SK-N-SH (cell line): ENCODE data around the gene TBCE. TPM values are rescaled to one million over a fixed set of nuclear protein-coding genes. Genes with fewer than 3 reads are reported as not detected.

Experiments
- CTCF ChIA-PET: fragments of 300-600, 350-600 bp; formaldehyde crosslinking; extraction: SDS; loops from one replicate; lab custom pipeline; 2021; lab: Yijun Ruan, JAX
- POLR2A ChIA-PET: fragments of 350-600 bp; sonication (Branson Sonifier 250); formaldehyde crosslinking; extraction: SDS; loops from one replicate; lab custom pipeline; 2020; ENCODE audit warnings: antibody characterized with exemption, inconsistent platforms; lab: Yijun Ruan, JAX
- DNase-seq: peaks from one replicate; pipeline ENCODE4 v3.0.0; 2012
- H2AFZ ChIP-seq: fragments of 200-600 bp; sonication (generic); 2 replicates; pipeline ENCODE4 v1.8.1; 2016; ENCODE audit warnings: antibody characterized with exemption, mild to moderate bottlenecking, low read depth
- H3F3A ChIP-seq: fragments of 200-600 bp; sonication (generic); replicated peaks from 2 replicates; pipeline ENCODE3; 2016; ENCODE audit warnings: antibody characterized with exemption, mild to moderate bottlenecking; ENCODE audit not compliant: insufficient read depth
- H3K27ac ChIP-seq, 2 experiments: fragments of 200-500 bp in 1 of 2; fragments of 200-600 bp in 1 of 2; sonication (Bioruptor generic) in 1 of 2; sonication (generic), shearing (Covaris generic) in 1 of 2; 2 replicates each; pipeline versions ENCODE4 v1.5.1 to v1.6.1; 2014 to 2016; ENCODE audit warnings: low read depth in 2 of 2, inconsistent platforms in 1 of 2, low read length in 1 of 2, mild to moderate bottlenecking in 1 of 2, mixed read lengths in 1 of 2
- H3K27me3 ChIP-seq: fragments of 200-600 bp; sonication (generic), shearing (Covaris generic); 2 replicates; pipeline ENCODE4 v1.6.1; 2016; ENCODE audit warnings: mixed run types; ENCODE audit not compliant: insufficient read depth
- H3K36me3 ChIP-seq, 2 experiments: fragments of 200-500 bp in 1 of 2; fragments of 200-600 bp in 1 of 2; sonication (Bioruptor generic) in 1 of 2; sonication (generic) in 1 of 2; replicated peaks in 1 of 2; 2 replicates each; pipeline versions ENCODE3 to v1.5.1; 2014 to 2016; ENCODE audit warnings: low read length in 1 of 2, mild to moderate bottlenecking in 1 of 2; ENCODE audit not compliant: insufficient read depth in 2 of 2, control insufficient read depth in 1 of 2
- H3K4me1 ChIP-seq, 2 experiments: fragments of 200-500 bp in 1 of 2; fragments of 200-600 bp in 1 of 2; sonication (Bioruptor generic) in 1 of 2; sonication (generic), shearing (Covaris generic) in 1 of 2; 2 replicates each; pipeline versions ENCODE4 v1.5.1 to v1.6.1; 2014 to 2016; ENCODE audit warnings: low read depth in 1 of 2, low read length in 1 of 2, mixed run types in 1 of 2; ENCODE audit not compliant: insufficient read depth in 2 of 2, control insufficient read depth in 1 of 2
- H3K4me2 ChIP-seq: fragments of 200-600 bp; sonication (generic), shearing (Covaris generic); 2 replicates; pipeline ENCODE4 v1.6.1; 2017; ENCODE audit warnings: mixed run types
- H3K4me3 ChIP-seq, 2 experiments: fragments of 200-500 bp in 1 of 2; fragments of 200-600 bp in 1 of 2; sonication (Bioruptor generic) in 1 of 2; sonication (generic), shearing (Covaris generic) in 1 of 2; 2 replicates each; pipeline versions ENCODE4 v1.5.1 to v1.8.1; 2014 to 2016; ENCODE audit warnings: low read depth in 2 of 2, inconsistent platforms in 1 of 2, low read length in 1 of 2, mild to moderate bottlenecking in 1 of 2, mixed read lengths in 1 of 2, moderate library complexity in 1 of 2
- H3K79me2 ChIP-seq: fragments of 200-600 bp; sonication (generic); 2 replicates; pipeline ENCODE4 v1.8.1; 2017; ENCODE audit warnings: mild to moderate bottlenecking; ENCODE audit not compliant: insufficient read depth
- H3K9ac ChIP-seq: fragments of 200-600 bp; sonication (generic); 2 replicates; pipeline ENCODE4 v1.6.1; 2017; ENCODE audit warnings: mixed run types
- H3K9me2 ChIP-seq: fragments of 200-600 bp; sonication (generic); 2 replicates; pipeline ENCODE4 v1.6.1; 2017; ENCODE audit warnings: mixed run types
- H3K9me3 ChIP-seq: fragments of 200-600 bp; sonication (generic); 2 replicates; pipeline ENCODE4 v1.6.1; 2017; ENCODE audit warnings: mixed run types, mild to moderate bottlenecking, moderate library complexity
- H4K20me1 ChIP-seq: fragments of 200-600 bp; sonication (generic); 2 replicates; pipeline ENCODE4 v1.6.1; 2017; ENCODE audit warnings: mild to moderate bottlenecking, mixed run types; ENCODE audit not compliant: insufficient read depth
- EP300 ChIP-seq, 2 experiments: IDR thresholded peaks; 2 replicates each; pipeline versions ENCODE4 v1.4.0 to v1.6.1; 2012; ENCODE audit warnings: borderline replicate concordance in 1 of 2, low read depth in 1 of 2, low read length in 1 of 2
- EZH2phosphoT487 ChIP-seq: fragments of 200-600 bp; sonication (generic); IDR thresholded peaks from 2 replicates; pipeline ENCODE4 v1.6.1; 2017; ENCODE audit warnings: low read depth, mixed run types, mild to moderate bottlenecking, antibody characterized with exemption, moderate library complexity, borderline replicate concordance
- FOXJ3 ChIP-seq: sonication (generic); formaldehyde crosslinking; IDR thresholded peaks from 2 replicates; pipeline ENCODE4 v1.5.1; 2020; ENCODE audit warnings: mild to moderate bottlenecking, missing genetic modification reagents
- GABPA ChIP-seq: IDR thresholded peaks from 2 replicates; pipeline ENCODE4 v1.4.0; 2012; ENCODE audit warnings: low read depth, mild to moderate bottlenecking
- IRF3 ChIP-seq: fragments of 150-350 bp; IDR thresholded peaks from 2 replicates; pipeline ENCODE4 v1.6.1; 2016; ENCODE audit warnings: mild to moderate bottlenecking, low read depth, low read length
- JUND ChIP-seq: IDR thresholded peaks from 2 replicates; pipeline ENCODE4 v1.4.0; 2012
- MAX ChIP-seq: IDR thresholded peaks from 2 replicates; pipeline ENCODE4 v1.4.0; 2012; ENCODE audit warnings: low read depth
- MEF2A ChIP-seq: IDR thresholded peaks from 2 replicates; pipeline ENCODE4 v1.4.0; 2012; ENCODE audit warnings: low read depth, borderline replicate concordance
- MXI1 ChIP-seq: IDR thresholded peaks from 2 replicates; pipeline ENCODE4 v1.6.1; 2012; ENCODE audit warnings: mild to moderate bottlenecking, low read depth, low read length, improper control_type of control experiment
- NFIC ChIP-seq: IDR thresholded peaks from 2 replicates; pipeline ENCODE4 v1.4.0; 2012; ENCODE audit warnings: borderline replicate concordance
- NRF1 ChIP-seq: IDR thresholded peaks from 2 replicates; pipeline ENCODE4 v1.6.1; 2012; ENCODE audit warnings: low read depth, mild to moderate bottlenecking, low read length
- RAD21 ChIP-seq: IDR thresholded peaks from 2 replicates; pipeline ENCODE4 v1.6.1; 2012; ENCODE audit warnings: mild to moderate bottlenecking, low read length
- RCOR1 ChIP-seq: fragments of 150-350 bp; IDR thresholded peaks from 2 replicates; pipeline ENCODE4 v1.6.1; 2017; ENCODE audit warnings: antibody characterized with exemption, low read length
- SIN3A ChIP-seq: IDR thresholded peaks from 2 replicates; pipeline ENCODE4 v1.6.1; 2012; ENCODE audit warnings: low read depth, mild to moderate bottlenecking, low read length, moderate library complexity, borderline replicate concordance
- SMC3 ChIP-seq: IDR thresholded peaks from 2 replicates; pipeline ENCODE4 v1.6.1; 2012; ENCODE audit warnings: low read depth, low read length, improper control_type of control experiment
- TAF1 ChIP-seq: IDR thresholded peaks from 2 replicates; pipeline ENCODE4 v1.6.1; 2012; ENCODE audit warnings: low read depth, mild to moderate bottlenecking, low read length, moderate library complexity, borderline replicate concordance
- YY1 ChIP-seq: IDR thresholded peaks from 2 replicates; pipeline ENCODE4 v1.4.0; 2012; ENCODE audit warnings: low read depth, mild to moderate bottlenecking
- WGBS: methylation state at CpG from one replicate; pipeline ENCODE4 v1.1.6; 2017; ENCODE audit warnings: low lambda C conversion rate; 5-methylcytosine and 5-hydroxymethylcytosine counted together
- polyA plus RNA-seq, 3 experiments: library from polyadenylated mRNA; depleted of rRNA; stranded (reverse); fragments of >200 nt; gene quantifications; 2 replicates each; pipeline ENCODE4 v1.2.3, GENCODE V29; 2012
- TF ChIP-seq, protein P1 (sequence below): IDR thresholded peaks from 2 replicates; pipeline ENCODE4 v1.4.0; 2012; ENCODE audit warnings: low read depth, borderline replicate concordance
- TF ChIP-seq, protein P2 (sequence below): IDR thresholded peaks from 2 replicates; pipeline ENCODE4 v1.4.0; 2012; ENCODE audit warnings: low read depth, borderline replicate concordance

The TBCE gene
- polyA plus RNA-seq, 1 of the 3 experiments (the other 2 are of a cell fraction), result 18.3 TPM

GRCh38 chr1:235486321-235486720 lies 119.1 kb downstream of the TBCE start:
- POLR2A ChIA-PET, result no interaction called here
- no peak overlapping the region for H2AFZ ChIP-seq
- CTCF ChIA-PET, result interaction anchor here (1.1 to 1.9 kb wide), 2 partner anchors 14 to 18 kb away, joined by 4 to 6 read pairs; partner anchors contain the start of gene B3GALNT2
- H3K9me2 ChIP-seq, result no peaks in the 10 kb centered on the region
- DNase-seq, result no peak
- H3K4me2 ChIP-seq, result no peak overlapping the region
- no peaks in the 10 kb centered on the region for H3K27me3 ChIP-seq
- H4K20me1 ChIP-seq, result no peaks in the 10 kb centered on the region
- no peak overlapping the region for H3K27ac ChIP-seq
- no peaks in the 10 kb centered on the region; the same call in 1 of the 2 replicates for H3K79me2 ChIP-seq
- no peaks in the 10 kb centered on the region for H3K4me1 ChIP-seq
- no peak overlapping the region for H3K9ac ChIP-seq
- WGBS, result 63% methylated on average over 5 of the region's 5 CpGs
- H3K9me3 ChIP-seq, result no peaks in the 10 kb centered on the region
- peaks cover 52 to 59% of the 10 kb centered on the region in 2 experiments for H3K36me3 ChIP-seq
- no peaks in the 10 kb centered on the region for H3F3A ChIP-seq
- no peak overlapping the region for H3K4me3 ChIP-seq
- TF ChIP-seq RAD21, result no peak
- no peak for TF ChIP-seq FOXJ3 (CRISPR knock-in tag)
- no peak for TF ChIP-seq EZH2phosphoT487
- TF ChIP-seq YY1, result no peak
- TF ChIP-seq, protein P1, sequence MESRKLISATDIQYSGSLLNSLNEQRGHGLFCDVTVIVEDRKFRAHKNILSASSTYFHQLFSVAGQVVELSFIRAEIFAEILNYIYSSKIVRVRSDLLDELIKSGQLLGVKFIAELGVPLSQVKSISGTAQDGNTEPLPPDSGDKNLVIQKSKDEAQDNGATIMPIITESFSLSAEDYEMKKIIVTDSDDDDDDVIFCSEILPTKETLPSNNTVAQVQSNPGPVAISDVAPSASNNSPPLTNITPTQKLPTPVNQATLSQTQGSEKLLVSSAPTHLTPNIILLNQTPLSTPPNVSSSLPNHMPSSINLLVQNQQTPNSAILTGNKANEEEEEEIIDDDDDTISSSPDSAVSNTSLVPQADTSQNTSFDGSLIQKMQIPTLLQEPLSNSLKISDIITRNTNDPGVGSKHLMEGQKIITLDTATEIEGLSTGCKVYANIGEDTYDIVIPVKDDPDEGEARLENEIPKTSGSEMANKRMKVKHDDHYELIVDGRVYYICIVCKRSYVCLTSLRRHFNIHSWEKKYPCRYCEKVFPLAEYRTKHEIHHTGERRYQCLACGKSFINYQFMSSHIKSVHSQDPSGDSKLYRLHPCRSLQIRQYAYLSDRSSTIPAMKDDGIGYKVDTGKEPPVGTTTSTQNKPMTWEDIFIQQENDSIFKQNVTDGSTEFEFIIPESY, result no peak
- TF ChIP-seq MAX, result no peak
- TF ChIP-seq SMC3, result no peak
- TF ChIP-seq MXI1, result no peak
- TF ChIP-seq EP300 (IDR thresholded peaks at IDR 0.05; ENCODE audit: borderline replicate concordance in 1 of 2, low read depth in 1 of 2, low read length in 1 of 2), result no peak
- no peak for TF ChIP-seq NRF1
- TF ChIP-seq MEF2A, result no peak
- TF ChIP-seq, protein P2, sequence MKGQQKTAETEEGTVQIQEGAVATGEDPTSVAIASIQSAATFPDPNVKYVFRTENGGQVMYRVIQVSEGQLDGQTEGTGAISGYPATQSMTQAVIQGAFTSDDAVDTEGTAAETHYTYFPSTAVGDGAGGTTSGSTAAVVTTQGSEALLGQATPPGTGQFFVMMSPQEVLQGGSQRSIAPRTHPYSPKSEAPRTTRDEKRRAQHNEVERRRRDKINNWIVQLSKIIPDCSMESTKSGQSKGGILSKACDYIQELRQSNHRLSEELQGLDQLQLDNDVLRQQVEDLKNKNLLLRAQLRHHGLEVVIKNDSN, result no peak
- TF ChIP-seq NFIC, result no peak
- TF ChIP-seq JUND, result no peak
- no peak for TF ChIP-seq GABPA
- TF ChIP-seq TAF1, result no peak
- TF ChIP-seq IRF3, result no peak
- no peak for TF ChIP-seq RCOR1
- TF ChIP-seq SIN3A, result no peak
